Endothelial cell of umbilical vein (primary cell): Measurements from ENCODE around the gene GRID1. TPM values are rescaled to one million over a fixed set of nuclear protein-coding genes. Genes with fewer than 3 reads are reported as not detected.

Experiments
- BruUV-seq: library from RNA; stranded (reverse); fragments of 400-500 nt; replicated peaks from 2 replicates; lab custom pipeline; 2021; lab: Mats Ljungman, UMichigan
- CTCF ChIA-PET: fragments of 300-600, 350-600 bp; sonication (Branson Sonifier 250); formaldehyde crosslinking; loops from one replicate; lab custom pipeline; 2021; ENCODE audit warnings: antibody characterized with exemption, inconsistent platforms; lab: Charles Lee
- POLR2A ChIA-PET: fragments of 300-600, 350-600 bp; sonication (Branson Sonifier 250); formaldehyde crosslinking; loops from one replicate; lab custom pipeline; 2021; ENCODE audit warnings: antibody characterized with exemption, inconsistent platforms; lab: Charles Lee
- DNase-seq: peaks from one replicate; pipeline ENCODE4 v3.0.0-alpha.2; 2011; ENCODE audit warnings: low read depth, low spot score
- FAIRE-seq: peaks from 2 replicates; lab custom pipeline; 2011; peaks lifted over from hg19 to GRCh38; lab: Jason Lieb, UNC
- H2AFZ ChIP-seq: 2 replicates; pipeline ENCODE4 v1.6.0; 2012; ENCODE audit warnings: low read depth, low read length, control low read depth, inconsistent platforms
- H3K27ac ChIP-seq: 2 replicates; pipeline ENCODE4 v1.5.1; 2011; ENCODE audit warnings: low read depth, mild to moderate bottlenecking, control low read depth, low read length, moderate library complexity; ENCODE audit not compliant: insufficient read depth
- H3K27me3 ChIP-seq, 2 experiments: 2 replicates each; pipeline versions ENCODE4 v1.6.0 to v1.6.1; 2011; ENCODE audit warnings: low read length in 2 of 2, mixed read lengths in 1 of 2; ENCODE audit not compliant: control insufficient read depth in 2 of 2, insufficient read depth in 2 of 2
- H3K36me3 ChIP-seq, 2 experiments: 2 replicates in 1 of 2; 3 replicates in 1 of 2; pipeline ENCODE4 v1.5.1; 2011; ENCODE audit warnings: low read length in 2 of 2, mild to moderate bottlenecking in 1 of 2, moderate library complexity in 1 of 2; ENCODE audit not compliant: control insufficient read depth in 2 of 2, insufficient read depth in 2 of 2; ENCODE audit errors: extremely low read depth in 1 of 2
- H3K4me1 ChIP-seq: 3 replicates; pipeline ENCODE4 v1.5.1; 2011; ENCODE audit warnings: mild to moderate bottlenecking, low read length; ENCODE audit not compliant: control insufficient read depth, insufficient read depth; ENCODE audit errors: extremely low read depth
- H3K4me2 ChIP-seq: 2 replicates; pipeline ENCODE4 v1.6.1; 2011; ENCODE audit warnings: low read length, control low read depth, mixed read lengths; ENCODE audit not compliant: insufficient read depth
- H3K4me3 ChIP-seq, 3 experiments: fragments of 200-600 bp in 1 of 3; sonication (generic), shearing (Covaris generic) in 1 of 3; replicated peaks in 1 of 3; 2 replicates each; pipeline ENCODE4 v1.5.1; 2011 to 2016; ENCODE audit warnings: control low read depth in 3 of 3, low read length in 3 of 3, mild to moderate bottlenecking in 2 of 3, inconsistent platforms in 1 of 3, low read depth in 1 of 3, moderate library complexity in 1 of 3; ENCODE audit not compliant: insufficient read depth in 1 of 3
- H3K79me2 ChIP-seq: 2 replicates; pipeline ENCODE4 v1.6.0; 2012; ENCODE audit warnings: low read length, inconsistent platforms; ENCODE audit not compliant: control insufficient read depth, insufficient read depth
- H3K9ac ChIP-seq: replicated peaks from 2 replicates; pipeline ENCODE3; 2011; ENCODE audit warnings: low read length, control low read depth; ENCODE audit not compliant: insufficient read depth; ENCODE audit errors: extremely low read depth
- H3K9me1 ChIP-seq: replicated peaks from 3 replicates; pipeline ENCODE4 v1.6.0; 2011; ENCODE audit warnings: mild to moderate bottlenecking, low read length; ENCODE audit not compliant: control insufficient read depth, insufficient read depth; ENCODE audit errors: extremely low read depth
- H3K9me3 ChIP-seq: replicated peaks from 2 replicates; pipeline ENCODE4 v1.5.1; 2012; ENCODE audit warnings: low read length, inconsistent platforms; ENCODE audit not compliant: control insufficient read depth, insufficient read depth
- H4K20me1 ChIP-seq: replicated peaks from 2 replicates; pipeline ENCODE3; 2011; ENCODE audit warnings: mild to moderate bottlenecking, low read length; ENCODE audit not compliant: control insufficient read depth, insufficient read depth; ENCODE audit errors: extremely low read depth
- CTCF ChIP-seq, 2 donors: IDR thresholded peaks; 1 replicate in 1 of 2; 2 replicates in 1 of 2; pipeline ENCODE4 v1.5.1; 2011; ENCODE audit warnings: low read length in 2 of 2, mild to moderate bottlenecking in 2 of 2, moderate library complexity in 2 of 2, control low read depth in 1 of 2, inconsistent platforms in 1 of 2, low read depth in 1 of 2; ENCODE audit not compliant: insufficient read depth in 1 of 2; ENCODE audit errors: extremely low read depth in 1 of 2
- FOS ChIP-seq: IDR thresholded peaks from 2 replicates; pipeline ENCODE4 v1.6.1; 2011; ENCODE audit warnings: mild to moderate bottlenecking, low read length, moderate library complexity, borderline replicate concordance; ENCODE audit not compliant: insufficient read depth
- JUN ChIP-seq: IDR thresholded peaks from 2 replicates; pipeline ENCODE4 v1.6.1; 2011; ENCODE audit warnings: borderline replicate concordance, low read depth; ENCODE audit not compliant: insufficient read length, insufficient read depth
- MAX ChIP-seq: IDR thresholded peaks from 2 replicates; pipeline ENCODE4 v1.6.1; 2011; ENCODE audit not compliant: insufficient read depth, insufficient read length
- POLR2A ChIP-seq: IDR thresholded peaks from 2 replicates; pipeline ENCODE4 v1.6.1; 2012; ENCODE audit warnings: low read depth, mild to moderate bottlenecking, control low read depth, low read length
- dilution Hi-C: fragments of 300-500 bp; cut with MboI; formaldehyde crosslinking; loops from one replicate; pipeline ENCODE4 v1.15.0; 2019; ENCODE audit warnings: low sequenced_read_pairs; ENCODE audit not compliant: extremely low pct_ligation_motif_present
- intact Hi-C: fragments of 100-400 bp; cut with micrococcal nuclease; formaldehyde crosslinking; loops from one replicate; pipeline ENCODE4 v1.10.0; 2022
- polyA plus RNA-seq, 4 experiments: library from polyadenylated mRNA; depleted of rRNA in 3 of 4; stranded (reverse) in 3 of 4; unstranded in 1 of 4; fragments of >200 nt; gene quantifications; 2 replicates each; pipeline versions ENCODE4 v1.2.1 to v1.2.3, GENCODE V29; 2011 to 2012; ENCODE audit warnings: missing spikeins in 1 of 4
- total RNA-seq: library from RNA; stranded (reverse); gene quantifications from 2 replicates; pipeline ENCODE4 v1.2.3, GENCODE V29; 2021

Gene GRID1
- total and polyA plus RNA-seq, 2 donors (not counting 3 experiments of a cell fraction or from before 2014, with no cell fraction given): not detected

DNA sequence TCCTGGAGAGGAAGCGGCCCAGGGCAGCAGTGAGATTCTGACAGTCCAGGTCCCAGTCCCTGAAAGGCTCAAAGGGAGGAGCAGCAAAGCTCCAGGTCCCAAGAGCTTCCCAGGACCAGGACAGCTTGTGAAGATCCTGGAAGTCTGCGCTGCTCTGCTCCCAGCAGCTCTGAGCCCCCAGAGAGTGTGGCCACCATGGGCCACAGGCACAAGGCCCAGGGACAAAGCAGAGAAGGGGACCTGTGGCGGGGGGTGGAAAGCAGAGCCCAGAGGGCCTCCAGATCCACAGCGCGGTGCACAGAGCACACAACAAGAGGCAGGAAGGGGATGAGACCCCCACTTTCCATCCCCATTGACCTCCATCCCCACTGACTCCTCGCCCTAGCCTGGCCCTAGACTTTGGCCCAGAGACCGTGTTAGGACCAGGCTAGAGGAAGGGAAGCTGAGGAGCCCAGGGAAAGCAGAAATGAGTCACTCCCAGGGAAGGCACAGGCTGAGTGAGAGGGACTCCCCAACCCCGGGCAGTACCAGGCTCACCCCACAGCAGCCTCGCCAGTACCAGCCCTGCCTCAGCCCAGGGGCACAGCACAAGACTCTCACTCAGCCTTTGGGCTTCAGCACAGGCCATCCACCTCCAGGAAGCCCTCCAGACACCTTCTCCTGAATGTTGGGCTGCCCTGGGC, 75.5 kb downstream of the GRID1 start:
- Histone ChIP-seq H3K4me3 (no peak overlapping the region), H2AFZ (no peak overlapping the region), H3K4me1 (no peaks in the 10 kb centered on the region), H4K20me1 (no peaks in the 10 kb centered on the region), H3K9ac (no peak overlapping the region), H3K9me1 (no peaks in the 10 kb centered on the region), H3K27ac (no peak overlapping the region), H3K27me3 (no peaks in the 10 kb centered on the region), H3K79me2 (no peaks in the 10 kb centered on the region), H3K4me2 (no peak overlapping the region), H3K9me3 (no peaks in the 10 kb centered on the region), H3K36me3 (no peaks in the 10 kb centered on the region)
- ChIA-PET CTCF (no interaction called here), POLR2A (interaction anchor here (0.7 kb wide), 1 partner anchor 37 kb away, joined by 3 read pairs; no protein-coding TSS in a partner anchor)
- FAIRE-seq (no peak), DNase-seq (no peak)
- intact Hi-C loops (no loop called here), dilution Hi-C loops (no loop called here)
- BruUV-seq: no TSS peak
- TF ChIP-seq CTCF (IDR thresholded peaks at IDR 0.05; ENCODE audit: extremely low read depth in 1 of 2, insufficient read depth in 1 of 2, low read depth in 1 of 2, low read length in 2 of 2) (no peak), POLR2A (no peak), MAX (no peak), FOS (no peak), JUN (no peak)

DNA sequence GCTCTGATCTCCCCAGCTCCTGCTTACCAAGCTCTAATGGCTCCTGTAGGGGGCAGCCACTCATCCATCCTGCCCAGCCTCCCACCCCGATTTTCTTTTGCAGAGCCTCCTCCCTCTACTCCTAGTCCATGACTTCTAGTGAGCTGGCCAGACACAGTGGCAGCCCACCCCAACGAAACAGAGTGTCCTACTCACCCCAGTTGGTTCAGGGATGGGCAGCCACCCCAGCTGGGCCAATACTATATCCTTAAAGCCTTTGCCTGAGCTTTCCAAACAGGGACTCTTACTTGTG, 77.1 kb downstream of the GRID1 start:
- Histone ChIP-seq H2AFZ (no peak overlapping the region), H3K27me3 (no peaks in the 10 kb centered on the region), H3K27ac (no peak overlapping the region), H3K9me3 (no peaks in the 10 kb centered on the region), H3K36me3 (no peaks in the 10 kb centered on the region), H3K4me1 (no peaks in the 10 kb centered on the region), H3K4me3 (no peak overlapping the region), H4K20me1 (no peaks in the 10 kb centered on the region), H3K79me2 (no peaks in the 10 kb centered on the region), H3K4me2 (no peak overlapping the region), H3K9ac (no peak overlapping the region), H3K9me1 (no peaks in the 10 kb centered on the region)
- CTCF ChIA-PET: no interaction called here
- POLR2A ChIA-PET: no interaction called here
- no TSS peak for BruUV-seq
- intact Hi-C loops: no loop called here
- DNase-seq: no peak
- no peak for TF ChIP-seq JUN
- dilution Hi-C loops: no loop called here
- no peak for FAIRE-seq
